HCT116 (cell line): ENCODE data around the gene SPPL2B. TPM values are rescaled to one million over a fixed set of nuclear protein-coding genes. Genes with fewer than 3 reads are reported as not detected.

ENCODE experiments used
- ATAC-seq: fragments of 200-7000 bp; cut with Tn5 transposase; 2 replicates; pipeline ENCODE4 v1.9.1; 2020; ENCODE audit warnings: mild to moderate bottlenecking, moderate library complexity
- BruUV-seq: library from RNA; stranded (reverse); fragments of 400-500 nt; replicated peaks from 2 replicates; lab custom pipeline; 2021; lab: Mats Ljungman, UMichigan
- CTCF ChIA-PET: fragments of 300-600 bp; sonication (Branson Sonifier 250); formaldehyde crosslinking; loops from one replicate; lab custom pipeline; 2021; ENCODE audit warnings: antibody characterized with exemption; lab: Charles Lee
- POLR2A ChIA-PET: fragments of 300-600, 350-600 bp; sonication (Branson Sonifier 250); formaldehyde crosslinking; loops from one replicate; lab custom pipeline; 2021; ENCODE audit warnings: antibody characterized with exemption; lab: Charles Lee
- RAD21 ChIA-PET, 2 experiments: fragments of 300-600 bp; sonication (Branson Sonifier 250); formaldehyde crosslinking; loops; one replicate each; lab custom pipeline; 2023; ENCODE audit warnings: low total read pairs in 2 of 2; ENCODE audit not compliant: uncharacterized antibody in 2 of 2, unreplicated experiment in 2 of 2, low non-redundant PET in 1 of 2; lab: Charles Lee
- DNase-seq: peaks from one replicate; pipeline ENCODE4 v3.0.0-alpha.2; 2010; ENCODE audit warnings: low read depth, low spot score
- H2AFZ ChIP-seq: fragments of 200-600 bp; shearing (Covaris generic), sonication (generic); 2 replicates; pipeline ENCODE4 v1.6.1; 2017; ENCODE audit warnings: low read depth, mixed run types, mixed read lengths, antibody characterized with exemption, low read length; ENCODE audit not compliant: poor library complexity, severe bottlenecking
- H3K27ac ChIP-seq: 2 replicates; pipeline ENCODE4 v1.5.1; 2012; ENCODE audit warnings: low read depth, low read length
- H3K27me3 ChIP-seq: fragments of 200-600 bp; sonication (generic); 2 replicates; pipeline ENCODE4 v1.6.1; 2016; ENCODE audit warnings: mixed run types, low read length, mixed read lengths; ENCODE audit not compliant: insufficient read depth
- H3K36me3 ChIP-seq, 2 experiments: fragments of 200-500 bp in 1 of 2; fragments of 200-600 bp in 1 of 2; sonication (Bioruptor generic) in 1 of 2; sonication (generic) in 1 of 2; 2 replicates each; pipeline versions ENCODE4 v1.5.1 to v1.6.1; 2014 to 2016; ENCODE audit warnings: low read length in 2 of 2, inconsistent platforms in 1 of 2, mixed read lengths in 1 of 2, mixed run types in 1 of 2; ENCODE audit not compliant: insufficient read depth in 2 of 2, control insufficient read depth in 1 of 2
- H3K4me1 ChIP-seq, 2 experiments: fragments of 200-600 bp in 1 of 2; sonication (generic) in 1 of 2; 2 replicates each; pipeline versions ENCODE4 v1.5.1 to v1.6.1; 2012 to 2017; ENCODE audit warnings: low read length in 2 of 2, inconsistent platforms in 1 of 2, mild to moderate bottlenecking in 1 of 2, mixed read lengths in 1 of 2, mixed run types in 1 of 2, moderate library complexity in 1 of 2; ENCODE audit not compliant: insufficient read depth in 2 of 2, control insufficient read depth in 1 of 2
- H3K4me2 ChIP-seq: fragments of 200-600 bp; sonication (generic); 2 replicates; pipeline ENCODE4 v1.6.1; 2017; ENCODE audit warnings: mixed run types, low read length, mixed read lengths
- H3K4me3 ChIP-seq, 2 experiments: fragments of 200-600 bp in 1 of 2; sonication (generic) in 1 of 2; replicated peaks in 1 of 2; 2 replicates each; pipeline ENCODE4 v1.5.1; 2011 to 2016; ENCODE audit warnings: low read length in 2 of 2, control low read depth in 1 of 2, low read depth in 1 of 2, mild to moderate bottlenecking in 1 of 2, mixed read lengths in 1 of 2, mixed run types in 1 of 2
- H3K79me2 ChIP-seq: fragments of 200-600 bp; sonication (generic); 2 replicates; pipeline ENCODE4 v1.6.1; 2017; ENCODE audit warnings: mild to moderate bottlenecking, mixed run types, low read length, moderate library complexity, mixed read lengths; ENCODE audit not compliant: insufficient read depth
- H3K9ac ChIP-seq: fragments of 200-600 bp; sonication (generic); 2 replicates; pipeline ENCODE4 v1.6.1; 2016; ENCODE audit warnings: low read length, mixed read lengths
- H3K9me2 ChIP-seq: fragments of 200-600 bp; sonication (generic), shearing (Covaris generic); 2 replicates; pipeline ENCODE4 v1.6.1; 2017; ENCODE audit warnings: mixed run types, mild to moderate bottlenecking, moderate library complexity; ENCODE audit not compliant: insufficient read depth
- H3K9me3 ChIP-seq, 2 experiments: fragments of 200-500 bp in 1 of 2; fragments of 200-600 bp in 1 of 2; sonication (Bioruptor generic) in 1 of 2; sonication (generic) in 1 of 2; 2 replicates each; pipeline ENCODE4 v1.6.1; 2014 to 2017; ENCODE audit warnings: low read length in 2 of 2, mixed read lengths in 2 of 2, inconsistent platforms in 1 of 2, low read depth in 1 of 2, mild to moderate bottlenecking in 1 of 2, mixed run types in 1 of 2, moderate library complexity in 1 of 2; ENCODE audit not compliant: control insufficient read depth in 1 of 2, insufficient read depth in 1 of 2
- H4K20me1 ChIP-seq: fragments of 200-600 bp; sonication (generic), shearing (Covaris generic); 2 replicates; pipeline ENCODE4 v1.6.1; 2017; ENCODE audit warnings: mixed run types, mild to moderate bottlenecking, moderate library complexity; ENCODE audit not compliant: insufficient read depth
- CBX3 ChIP-seq: IDR thresholded peaks from 2 replicates; pipeline ENCODE4 v1.6.1; 2012; ENCODE audit warnings: low read depth
- CEBPB ChIP-seq: IDR thresholded peaks from 2 replicates; pipeline ENCODE4 v1.6.1; 2012; ENCODE audit warnings: low read depth
- CTCF ChIP-seq, 3 experiments: fragments of 200-600 bp in 1 of 3; sonication (generic) in 1 of 3; IDR thresholded peaks in 2 of 3; conservative IDR thresholded peaks in 1 of 3; 2 replicates each; pipeline ENCODE4 v1.5.1; 2012 to 2017; ENCODE audit warnings: low read depth in 2 of 3, low read length in 2 of 3, antibody characterized with exemption in 1 of 3, borderline replicate concordance in 1 of 3, control low read depth in 1 of 3, mild to moderate bottlenecking in 1 of 3, mixed read lengths in 1 of 3, mixed run types in 1 of 3, moderate library complexity in 1 of 3; ENCODE audit not compliant: insufficient read depth in 1 of 3
- ELF1 ChIP-seq: IDR thresholded peaks from 2 replicates; pipeline ENCODE4 v1.6.1; 2012; ENCODE audit warnings: low read depth, borderline replicate concordance
- EZH2 ChIP-seq: fragments of 200-600 bp; sonication (generic); IDR thresholded peaks from 2 replicates; pipeline ENCODE4 v1.6.1; 2017; ENCODE audit warnings: antibody characterized with exemption, mixed run types
- EZH2phosphoT487 ChIP-seq: fragments of 200-600 bp; IDR thresholded peaks from 2 replicates; pipeline ENCODE4 v1.6.1; 2018; ENCODE audit warnings: antibody characterized with exemption, borderline replicate concordance
- JUND ChIP-seq: IDR thresholded peaks from 2 replicates; pipeline ENCODE4 v1.6.1; 2012
- POLR2AphosphoS5 ChIP-seq: IDR thresholded peaks from 2 replicates; pipeline ENCODE4 v1.6.1; 2011; ENCODE audit warnings: mild to moderate bottlenecking, low read depth, low read length, moderate library complexity
- RAD21 ChIP-seq: IDR thresholded peaks from 2 replicates; pipeline ENCODE4 v1.6.1; 2012; ENCODE audit warnings: low read depth, mild to moderate bottlenecking
- SIN3A ChIP-seq: IDR thresholded peaks from 2 replicates; pipeline ENCODE4 v1.6.1; 2012; ENCODE audit warnings: low read depth
- ZBTB33 ChIP-seq: IDR thresholded peaks from 2 replicates; pipeline ENCODE4 v1.6.1; 2011; ENCODE audit warnings: mild to moderate bottlenecking, low read length, moderate library complexity; ENCODE audit not compliant: insufficient replicate concordance; ENCODE audit errors: extremely low read depth
- ZNF274 ChIP-seq: fragments of 200-500 bp; sonication (Bioruptor generic); IDR thresholded peaks from 2 replicates; pipeline ENCODE4 v1.6.1; 2014; ENCODE audit warnings: mild to moderate bottlenecking, low read depth, low read length, inconsistent platforms
- intact Hi-C: fragments of 100-400 bp; cut with micrococcal nuclease; formaldehyde crosslinking; loops from 2 replicates; pipeline ENCODE4 v1.10.0; 2022
- total RNA-seq: library from RNA; stranded (reverse); gene quantifications from one replicate; pipeline ENCODE4 v1.2.1, GENCODE V29; 2021; ENCODE audit not compliant: unreplicated experiment
- TF ChIP-seq, protein P1 (sequence below): IDR thresholded peaks from 2 replicates; pipeline ENCODE4 v1.6.1; 2012; ENCODE audit warnings: low read depth

Gene SPPL2B
- total RNA-seq, 1 experiment from 2014 or later, result 83.1 TPM

DNA sequence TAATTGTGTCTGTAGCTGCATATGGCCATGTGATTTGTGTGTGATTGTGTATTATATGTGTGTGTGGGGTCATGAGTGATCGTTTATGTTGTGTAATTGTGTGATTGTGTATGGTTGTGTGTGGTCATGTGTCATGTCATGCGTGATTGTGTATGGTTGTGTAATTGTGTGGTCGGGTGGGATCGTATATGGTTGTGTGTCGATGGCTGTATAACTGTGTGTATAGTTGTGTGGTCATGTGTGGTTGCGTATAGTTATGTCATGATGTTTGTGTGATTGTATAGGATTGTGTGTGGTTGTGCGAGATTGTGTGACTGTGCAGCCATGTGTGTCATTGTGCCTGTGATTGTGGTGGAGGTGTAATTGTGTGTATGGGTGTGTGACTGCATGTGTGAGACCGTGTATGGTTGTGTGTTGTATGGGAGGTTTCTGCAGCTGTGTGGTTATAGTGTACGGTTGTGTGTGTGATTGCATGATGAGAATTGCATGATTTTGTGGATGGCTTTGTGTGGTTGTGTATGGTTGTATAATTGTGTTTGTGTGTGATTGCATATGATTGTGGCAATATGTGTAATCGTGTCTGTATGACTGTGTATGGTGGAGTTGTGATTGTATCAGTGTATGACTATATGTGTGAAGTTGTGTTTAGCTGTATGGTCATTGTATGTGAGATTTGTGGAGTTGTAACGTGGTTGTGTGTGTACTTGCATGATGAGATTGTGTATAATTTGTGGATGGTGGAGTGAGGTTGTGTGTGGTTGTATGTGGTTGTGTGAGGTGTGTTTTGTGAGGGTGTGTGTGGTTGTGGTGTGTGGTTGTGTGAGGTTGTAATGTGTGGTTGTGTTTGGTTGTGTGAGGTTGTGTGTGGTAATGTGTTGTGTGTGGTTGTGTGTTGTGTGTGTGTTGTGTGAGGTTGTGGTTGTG lies 33.8 kb downstream of the SPPL2B start:
- Histone ChIP-seq H3K9me2 (no peaks in the 10 kb centered on the region), H4K20me1 (no peaks in the 10 kb centered on the region), H2AFZ (no peak overlapping the region), H3K4me2 (no peak overlapping the region), H3K9me3 (no peaks in the 10 kb centered on the region), H3K36me3 (no peaks in the 10 kb centered on the region), H3K4me3 (no peak overlapping the region), H3K27ac (no peak overlapping the region), H3K4me1 (no peaks in the 10 kb centered on the region), H3K27me3 (peaks cover 4% of the 10 kb centered on the region; the same call in 1 of the 2 replicates), H3K79me2 (no peaks in the 10 kb centered on the region), H3K9ac (no peak overlapping the region)
- ChIA-PET CTCF (no interaction called here), POLR2A (no interaction called here), RAD21 (no interaction called here)
- TF ChIP-seq CEBPB (no peak), ZNF274 (no peak), RAD21 (no peak), SIN3A (no peak), POLR2AphosphoS5 (no peak), EZH2phosphoT487 (no peak), ZBTB33 (no peak), CTCF (IDR thresholded peaks at IDR 0.05 in 2 of 3, conservative IDR thresholded peaks at IDR 0.05 in 1 of 3; ENCODE audit: borderline replicate concordance in 1 of 3, insufficient read depth in 1 of 3, low read depth in 2 of 3, low read length in 2 of 3) (no peak), JUND (no peak), ELF1 (no peak), CBX3 (no peak), EZH2 (no peak)
- TF ChIP-seq, protein P1, sequence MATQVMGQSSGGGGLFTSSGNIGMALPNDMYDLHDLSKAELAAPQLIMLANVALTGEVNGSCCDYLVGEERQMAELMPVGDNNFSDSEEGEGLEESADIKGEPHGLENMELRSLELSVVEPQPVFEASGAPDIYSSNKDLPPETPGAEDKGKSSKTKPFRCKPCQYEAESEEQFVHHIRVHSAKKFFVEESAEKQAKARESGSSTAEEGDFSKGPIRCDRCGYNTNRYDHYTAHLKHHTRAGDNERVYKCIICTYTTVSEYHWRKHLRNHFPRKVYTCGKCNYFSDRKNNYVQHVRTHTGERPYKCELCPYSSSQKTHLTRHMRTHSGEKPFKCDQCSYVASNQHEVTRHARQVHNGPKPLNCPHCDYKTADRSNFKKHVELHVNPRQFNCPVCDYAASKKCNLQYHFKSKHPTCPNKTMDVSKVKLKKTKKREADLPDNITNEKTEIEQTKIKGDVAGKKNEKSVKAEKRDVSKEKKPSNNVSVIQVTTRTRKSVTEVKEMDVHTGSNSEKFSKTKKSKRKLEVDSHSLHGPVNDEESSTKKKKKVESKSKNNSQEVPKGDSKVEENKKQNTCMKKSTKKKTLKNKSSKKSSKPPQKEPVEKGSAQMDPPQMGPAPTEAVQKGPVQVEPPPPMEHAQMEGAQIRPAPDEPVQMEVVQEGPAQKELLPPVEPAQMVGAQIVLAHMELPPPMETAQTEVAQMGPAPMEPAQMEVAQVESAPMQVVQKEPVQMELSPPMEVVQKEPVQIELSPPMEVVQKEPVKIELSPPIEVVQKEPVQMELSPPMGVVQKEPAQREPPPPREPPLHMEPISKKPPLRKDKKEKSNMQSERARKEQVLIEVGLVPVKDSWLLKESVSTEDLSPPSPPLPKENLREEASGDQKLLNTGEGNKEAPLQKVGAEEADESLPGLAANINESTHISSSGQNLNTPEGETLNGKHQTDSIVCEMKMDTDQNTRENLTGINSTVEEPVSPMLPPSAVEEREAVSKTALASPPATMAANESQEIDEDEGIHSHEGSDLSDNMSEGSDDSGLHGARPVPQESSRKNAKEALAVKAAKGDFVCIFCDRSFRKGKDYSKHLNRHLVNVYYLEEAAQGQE, result no peak
- ATAC-seq (no peak), DNase-seq (no peak)
- intact Hi-C loops, result no loop called here
- no TSS peak for BruUV-seq
